SK-N-MC (cell line): ENCODE data around the gene SLC25A4.
"Not testable (repeated sequence)": the region's sequence is repeated elsewhere in the genome, so short reads cannot be mapped to it uniquely, and the experiment has no call there.

ENCODE experiments used
- DNase-seq: peaks from one replicate; pipeline ENCODE4 v3.0.0-alpha.2; 2011; ENCODE audit warnings: low read depth, low spot score
- H3K27ac ChIP-seq: fragments of 200-600 bp; sonication (generic); 2 replicates; pipeline ENCODE4 v1.5.1; 2016; ENCODE audit warnings: mixed run types
- H3K36me3 ChIP-seq: fragments of 200-600 bp; sonication (generic); 2 replicates; pipeline ENCODE4 v1.6.1; 2017; ENCODE audit warnings: antibody characterized with exemption, low read length, mixed read lengths; ENCODE audit not compliant: insufficient read depth
- H3K4me3 ChIP-seq: fragments of 200-600 bp; sonication (generic); 2 replicates; pipeline ENCODE4 v1.5.1; 2016
- H3K9ac ChIP-seq: fragments of 200-600 bp; sonication (generic); 2 replicates; pipeline ENCODE4 v1.8.0; 2017; ENCODE audit warnings: mixed run types, mixed read lengths; ENCODE audit not compliant: insufficient read length
- H3K9me3 ChIP-seq: fragments of 200-600 bp; sonication (generic); 2 replicates; pipeline ENCODE4 v1.6.1; 2017; ENCODE audit warnings: low read depth, mild to moderate bottlenecking, antibody characterized with exemption, low read length, moderate library complexity, mixed read lengths
- EZH2 ChIP-seq: fragments of 200-600 bp; sonication (generic); IDR thresholded peaks from one replicate; pipeline ENCODE4 v1.6.1; 2017; ENCODE audit warnings: antibody characterized with exemption
- FOXP2 ChIP-seq: optimal IDR thresholded peaks from 2 replicates; pipeline ENCODE3; 2011; ENCODE audit warnings: mild to moderate bottlenecking, moderate library complexity; ENCODE audit not compliant: insufficient read depth; ENCODE audit errors: extremely low read length, control extremely low read depth
- POLR2AphosphoS5 ChIP-seq: IDR thresholded peaks from 2 replicates; pipeline ENCODE4 v1.6.1; 2012; ENCODE audit warnings: mild to moderate bottlenecking, low read depth, low read length, borderline replicate concordance

Gene SLC25A4

DNA sequence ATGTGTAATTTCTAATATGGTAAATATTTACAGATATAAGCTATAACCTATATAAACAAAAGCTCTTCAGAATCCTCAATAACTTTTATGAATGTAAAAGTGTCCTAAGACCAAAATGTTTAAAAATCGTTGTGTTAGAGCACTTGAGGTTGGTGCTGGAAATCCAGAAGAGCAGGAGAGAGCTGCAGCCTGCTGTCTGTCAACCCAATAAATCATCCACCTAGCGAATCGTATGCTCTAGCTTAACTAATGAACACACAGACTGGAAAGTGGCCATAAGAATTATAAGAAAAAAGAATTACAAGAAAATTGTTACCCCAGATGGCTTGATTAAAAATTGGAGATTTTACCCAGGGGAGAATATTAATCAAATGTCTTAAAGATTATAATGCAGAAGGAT lies 43.7 kb downstream of the SLC25A4 start:
- Histone ChIP-seq H3K9ac (no peak overlapping the region), H3K9me3 (no peaks in the 10 kb centered on the region), H3K4me3 (no peak overlapping the region), H3K27ac (no peak overlapping the region), H3K36me3 (peaks cover 33% of the 10 kb centered on the region)
- TF ChIP-seq EZH2 (no peak), FOXP2 (no peak), POLR2AphosphoS5 (no peak)
- no peak for DNase-seq

DNA sequence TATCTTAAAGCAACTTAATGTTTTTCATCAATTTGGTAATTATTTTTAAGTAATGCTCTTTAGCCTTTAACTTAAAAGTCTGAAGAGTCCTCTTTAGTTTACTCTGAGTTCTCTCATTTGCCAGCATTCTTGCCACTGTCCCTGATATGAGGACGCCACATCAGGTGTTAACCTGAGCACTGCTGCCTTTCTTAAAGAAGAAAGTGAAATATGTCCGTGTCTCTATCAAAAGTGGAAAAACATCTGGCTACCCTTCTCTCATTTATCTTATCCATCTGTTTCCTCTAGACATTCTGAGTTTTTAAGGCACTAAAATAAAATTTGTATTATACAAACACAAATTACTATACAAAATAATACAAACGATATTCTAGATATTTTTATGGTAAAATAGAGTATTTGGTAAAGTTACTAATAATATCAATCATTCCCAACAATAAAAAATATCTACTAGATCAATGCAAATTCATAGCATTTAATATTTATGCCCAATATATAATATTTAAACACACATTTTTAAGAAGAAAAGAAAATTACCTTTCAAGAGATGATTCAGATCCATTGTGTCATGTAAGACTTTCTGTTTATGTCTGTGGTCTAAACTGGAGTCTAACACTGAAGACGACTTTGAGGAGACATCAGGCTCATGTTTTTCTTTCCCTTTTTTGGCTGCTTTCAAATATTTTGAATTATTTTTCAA lies 46.7 kb downstream of the SLC25A4 start:
- no peak overlapping the region for H3K9ac ChIP-seq
- H3K4me3 ChIP-seq: no peak overlapping the region
- DNase-seq: no peak
- peaks cover 33% of the 10 kb centered on the region for H3K36me3 ChIP-seq
- no peaks in the 10 kb centered on the region for H3K9me3 ChIP-seq
- TF ChIP-seq FOXP2 (no peak), EZH2 (no peak), POLR2AphosphoS5 (no peak)
- H3K27ac ChIP-seq: no peak overlapping the region

DNA sequence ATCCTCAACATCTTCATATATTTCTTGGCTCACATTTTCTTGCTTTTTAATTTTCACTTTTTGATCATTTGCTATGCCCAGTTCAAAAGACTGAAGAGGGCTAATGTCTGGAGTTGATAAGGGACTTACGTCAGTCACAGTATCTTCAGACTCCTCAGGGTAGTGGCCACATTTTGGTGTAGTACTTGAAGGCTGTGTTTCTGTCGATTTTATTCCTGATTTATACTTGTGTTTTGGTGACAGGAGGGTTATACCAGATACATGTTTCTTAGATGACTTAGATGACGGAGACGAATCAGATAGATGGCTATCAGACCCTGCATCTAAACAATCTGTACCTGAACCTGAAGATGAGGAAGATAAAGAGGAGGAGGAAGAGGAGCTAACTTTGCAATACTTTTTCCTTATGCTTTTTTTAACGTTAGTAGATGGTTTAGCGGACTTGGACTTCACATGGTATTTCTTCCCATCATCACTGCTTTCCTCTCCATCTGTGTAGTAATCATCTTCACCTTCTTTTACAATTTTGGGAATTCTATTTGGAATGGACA lies 47.3 kb downstream of the SLC25A4 start:
- H3K4me3 ChIP-seq: no peak overlapping the region
- H3K9ac ChIP-seq: no peak overlapping the region
- H3K27ac ChIP-seq: no peak overlapping the region
- no peaks in the 10 kb centered on the region for H3K9me3 ChIP-seq
- H3K36me3 ChIP-seq: peaks cover 33% of the 10 kb centered on the region
- DNase-seq: no peak
- no peak for TF ChIP-seq FOXP2
- TF ChIP-seq EZH2: no peak
- TF ChIP-seq POLR2AphosphoS5: no peak

DNA sequence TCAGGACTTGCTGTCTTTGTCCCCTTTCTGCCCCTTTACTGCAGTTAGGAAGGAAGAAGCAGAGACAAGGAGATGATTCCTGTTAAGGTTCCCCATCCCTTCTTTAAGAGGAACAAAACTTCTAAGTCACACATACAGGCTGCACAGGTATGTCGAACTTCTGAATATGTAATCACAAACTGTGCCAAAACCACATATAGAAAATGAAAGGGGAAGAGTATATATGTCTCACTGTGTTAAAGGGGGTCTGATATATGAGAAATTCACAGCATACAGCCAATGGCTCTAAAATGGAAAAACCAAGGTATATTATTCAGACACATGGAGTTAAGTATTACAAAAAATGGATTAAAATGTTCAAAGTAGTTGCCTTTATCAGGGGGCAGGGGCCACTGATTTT lies 49.0 kb downstream of the SLC25A4 start:
- H3K9ac ChIP-seq: no peak overlapping the region
- H3K27ac ChIP-seq: no peak overlapping the region
- H3K36me3 ChIP-seq: peaks cover 29% of the 10 kb centered on the region
- DNase-seq: no peak
- H3K9me3 ChIP-seq: no peaks in the 10 kb centered on the region
- TF ChIP-seq EZH2: no peak
- no peak for TF ChIP-seq POLR2AphosphoS5
- TF ChIP-seq FOXP2: no peak
- no peak overlapping the region for H3K4me3 ChIP-seq

DNA sequence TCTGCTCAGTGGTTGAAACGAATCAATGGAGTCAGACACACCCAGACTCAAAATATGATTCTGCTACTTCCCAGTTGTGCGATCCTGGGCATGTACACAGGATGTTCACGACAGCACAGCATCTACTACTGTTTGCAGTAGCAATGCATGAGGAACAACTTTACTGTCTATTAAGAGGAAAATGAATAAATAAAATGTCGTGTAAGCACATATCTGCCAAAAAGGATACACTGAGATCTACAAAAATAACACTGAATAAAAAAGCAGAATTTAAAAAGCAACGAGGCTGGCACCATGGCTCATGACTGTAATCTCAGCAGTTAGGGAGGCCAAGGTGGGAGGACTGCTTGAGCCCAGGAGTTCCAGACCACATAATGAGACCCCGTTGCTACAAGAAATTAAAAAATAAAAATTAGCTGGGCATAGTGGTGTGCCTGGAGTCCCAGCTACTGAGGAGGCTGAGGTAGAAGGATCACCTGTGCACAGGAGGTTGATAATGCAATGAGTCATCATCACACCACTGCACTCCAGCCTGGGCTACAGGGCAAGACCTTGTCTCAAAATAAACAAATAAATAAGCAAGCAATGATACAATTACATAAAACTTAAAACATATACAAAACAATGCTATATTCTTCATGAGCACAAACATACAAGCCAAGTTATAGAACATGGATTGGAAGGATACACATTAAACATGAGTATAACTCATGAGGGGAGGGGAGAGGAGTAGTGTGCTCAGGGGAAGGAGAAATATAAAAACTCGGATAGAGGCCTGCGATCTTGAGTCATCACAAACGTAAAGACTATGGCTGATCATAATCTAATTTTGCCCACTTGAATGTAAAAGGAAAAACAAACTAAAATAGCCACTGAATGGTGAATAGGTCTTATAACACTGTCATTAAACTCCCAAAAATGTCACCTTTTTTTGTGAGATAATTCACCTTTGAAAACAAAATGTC lies 52.1 kb downstream of the SLC25A4 start:
- no peak overlapping the region for H3K4me3 ChIP-seq
- peaks cover 9% of the 10 kb centered on the region for H3K36me3 ChIP-seq
- H3K9ac ChIP-seq: no peak overlapping the region
- H3K27ac ChIP-seq: no peak overlapping the region
- no peaks in the 10 kb centered on the region for H3K9me3 ChIP-seq
- TF ChIP-seq EZH2: no peak
- no peak for TF ChIP-seq POLR2AphosphoS5
- no peak for TF ChIP-seq FOXP2
- DNase-seq: no peak

DNA sequence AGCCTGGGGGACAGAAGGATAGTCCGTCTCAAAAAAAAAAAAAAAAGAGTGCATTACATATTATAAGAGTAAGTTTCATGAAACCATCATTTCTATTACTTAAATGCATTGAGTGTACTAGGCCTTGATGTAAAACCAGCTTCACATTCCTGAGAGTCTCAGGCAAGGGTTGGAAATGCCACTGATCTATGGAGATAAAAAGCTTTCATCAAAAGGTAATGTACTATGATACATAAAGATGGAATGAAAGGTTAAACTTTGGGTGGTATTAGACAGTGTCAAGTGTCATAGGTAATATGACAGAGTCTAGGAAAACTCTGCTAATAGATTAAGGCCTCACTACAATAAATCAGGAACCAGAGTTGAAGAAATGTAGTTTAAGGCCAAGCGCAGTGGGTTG lies 53.4 kb downstream of the SLC25A4 start:
- no peak overlapping the region for H3K9ac ChIP-seq
- H3K9me3 ChIP-seq: no peaks in the 10 kb centered on the region
- H3K36me3 ChIP-seq: peaks cover 2% of the 10 kb centered on the region; the same call in 1 of the 2 replicates
- TF ChIP-seq POLR2AphosphoS5 (no peak), FOXP2 (no peak), EZH2 (no peak)
- DNase-seq: no peak
- H3K27ac ChIP-seq: no peak overlapping the region
- no peak overlapping the region for H3K4me3 ChIP-seq

DNA sequence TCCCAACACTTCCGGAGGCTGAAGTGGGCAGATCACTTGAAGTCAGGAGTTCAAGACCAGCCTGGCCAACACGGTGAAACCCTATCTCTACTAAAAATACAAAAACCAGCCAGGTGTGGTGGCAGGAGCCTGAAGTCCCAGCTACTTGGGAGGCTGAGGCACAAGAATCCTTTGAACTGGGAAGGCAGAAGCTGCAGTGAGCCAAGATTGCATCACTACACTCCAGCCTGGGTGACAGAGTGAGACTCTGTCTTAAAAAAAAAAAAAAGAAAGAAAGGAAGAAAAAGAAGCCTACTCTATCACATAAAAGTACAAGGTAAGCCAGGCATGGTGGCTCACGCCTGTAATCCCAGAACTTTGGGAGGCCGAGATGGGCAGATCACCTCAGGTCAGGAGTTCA lies 55.1 kb downstream of the SLC25A4 start:
- H3K36me3 ChIP-seq, DNase-seq, H3K9me3 ChIP-seq, H3K9ac ChIP-seq, H3K4me3 ChIP-seq, H3K27ac ChIP-seq: not testable (repeated sequence)
